AG04450 (cell line): ENCODE measurements around the gene IFFO2. TPM values are rescaled to one million over a fixed set of nuclear protein-coding genes. Genes with fewer than 3 reads are reported as not detected.
A peak's percentile ranks its signal among the peaks of the same experiment; 100 is the strongest.

Source experiments
- CTCF ChIA-PET: fragments of 300-600, 350-600 bp; formaldehyde crosslinking; extraction: SDS; loops from one replicate; lab custom pipeline; 2022; ENCODE audit warnings: antibody characterized with exemption, inconsistent platforms; lab: Charles Lee
- POLR2A ChIA-PET: fragments of 350-600 bp; formaldehyde crosslinking; extraction: SDS; loops from one replicate; lab custom pipeline; 2021; ENCODE audit warnings: antibody characterized with exemption, inconsistent platforms; lab: Yijun Ruan, JAX
- DNase-seq: peaks from one replicate; pipeline ENCODE4 v3.0.0-alpha.2; 2011; ENCODE audit warnings: low read depth, low spot score
- H3K27ac ChIP-seq: one replicate; pipeline ENCODE4 v1.5.1; 2012; ENCODE audit warnings: low read depth, low read length, control low read depth
- H3K27me3 ChIP-seq: one replicate; pipeline ENCODE4 v1.6.0; 2012; ENCODE audit warnings: low read length; ENCODE audit not compliant: control insufficient read depth, insufficient read depth
- H3K4me3 ChIP-seq: 2 replicates; pipeline ENCODE4 v1.5.1; 2011; ENCODE audit warnings: mild to moderate bottlenecking, low read depth, low read length, control low read depth
- H3K9me3 ChIP-seq: 2 replicates; pipeline ENCODE4 v1.5.1; 2012; ENCODE audit warnings: low read length; ENCODE audit not compliant: control insufficient read depth, insufficient read depth
- polyA plus RNA-seq: library from polyadenylated mRNA; depleted of rRNA; stranded (reverse); fragments of >200 nt; gene quantifications from 2 replicates; pipeline ENCODE4 v1.2.3, GENCODE V29; 2011
- TF ChIP-seq, protein P1 (sequence below): IDR thresholded peaks from 2 replicates; pipeline ENCODE4 v1.5.1; 2011; ENCODE audit warnings: low read depth, low read length, control low read depth, inconsistent platforms

Gene IFFO2
- polyA plus RNA-seq, 1 experiment = 6.8 TPM

GRCh38 chr1:18875107-18875795, 81.2 kb downstream of the IFFO2 start:
- H3K27ac ChIP-seq = no peak overlapping the region
- POLR2A ChIA-PET = no interaction called here
- TF ChIP-seq, protein P1, sequence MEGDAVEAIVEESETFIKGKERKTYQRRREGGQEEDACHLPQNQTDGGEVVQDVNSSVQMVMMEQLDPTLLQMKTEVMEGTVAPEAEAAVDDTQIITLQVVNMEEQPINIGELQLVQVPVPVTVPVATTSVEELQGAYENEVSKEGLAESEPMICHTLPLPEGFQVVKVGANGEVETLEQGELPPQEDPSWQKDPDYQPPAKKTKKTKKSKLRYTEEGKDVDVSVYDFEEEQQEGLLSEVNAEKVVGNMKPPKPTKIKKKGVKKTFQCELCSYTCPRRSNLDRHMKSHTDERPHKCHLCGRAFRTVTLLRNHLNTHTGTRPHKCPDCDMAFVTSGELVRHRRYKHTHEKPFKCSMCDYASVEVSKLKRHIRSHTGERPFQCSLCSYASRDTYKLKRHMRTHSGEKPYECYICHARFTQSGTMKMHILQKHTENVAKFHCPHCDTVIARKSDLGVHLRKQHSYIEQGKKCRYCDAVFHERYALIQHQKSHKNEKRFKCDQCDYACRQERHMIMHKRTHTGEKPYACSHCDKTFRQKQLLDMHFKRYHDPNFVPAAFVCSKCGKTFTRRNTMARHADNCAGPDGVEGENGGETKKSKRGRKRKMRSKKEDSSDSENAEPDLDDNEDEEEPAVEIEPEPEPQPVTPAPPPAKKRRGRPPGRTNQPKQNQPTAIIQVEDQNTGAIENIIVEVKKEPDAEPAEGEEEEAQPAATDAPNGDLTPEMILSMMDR = peak; percentile 87

GRCh38 chr1:18874600-18874999, 81.9 kb downstream of the IFFO2 start:
- ChIA-PET POLR2A (no interaction called here), CTCF (interaction anchor here (1.0 to 4.6 kb wide), 9 partner anchors 9 to 318 kb away, joined by 3 to 57 read pairs (median 5); no protein-coding TSS in a partner anchor)
- no peak for DNase-seq
- Histone ChIP-seq H3K9me3 (no peaks in the 10 kb centered on the region), H3K4me3 (no peak overlapping the region), H3K27me3 (peaks cover 4% of the 10 kb centered on the region), H3K27ac (no peak overlapping the region)
- TF ChIP-seq, protein P1 = no peak

More at GRCh38 chr1:18875107-18875795, 81.2 kb downstream of the IFFO2 start:
- no peaks in the 10 kb centered on the region for H3K9me3 ChIP-seq
- CTCF ChIA-PET = interaction anchor here (0.5 to 4.6 kb wide), 13 partner anchors 8 to 1866 kb away, joined by 3 to 57 read pairs (median 4); no protein-coding TSS in a partner anchor
- no peak overlapping the region for H3K4me3 ChIP-seq
- no peaks in the 10 kb centered on the region for H3K27me3 ChIP-seq
- peak; percentile 61 for DNase-seq

DNA sequence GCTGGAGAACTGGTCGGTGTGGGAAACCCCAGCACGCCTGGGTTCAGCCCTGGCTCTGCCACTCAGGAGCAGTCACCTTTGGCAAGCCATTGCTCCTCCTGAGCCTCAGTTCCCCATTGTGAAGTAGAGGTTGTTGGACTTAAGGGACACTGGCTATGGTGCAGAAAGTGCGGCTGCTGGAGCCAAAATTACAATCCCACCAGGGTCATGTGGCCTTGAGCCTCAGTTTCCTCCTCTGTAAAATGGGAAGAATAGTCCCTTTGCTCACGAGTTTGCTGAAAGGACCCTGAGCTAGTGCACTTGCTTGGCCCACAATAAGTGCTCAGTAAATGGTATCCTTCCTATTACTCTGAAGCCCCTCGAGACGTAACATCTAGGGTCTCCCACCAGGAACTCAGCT, 82.4 kb downstream of the IFFO2 start:
- peaks cover 4% of the 10 kb centered on the region for H3K27me3 ChIP-seq
- TF ChIP-seq, protein P1 = no peak
- no peaks in the 10 kb centered on the region for H3K9me3 ChIP-seq
- POLR2A ChIA-PET = no interaction called here
- H3K27ac ChIP-seq = no peak overlapping the region
- DNase-seq = no peak
- CTCF ChIA-PET = interaction anchor here (1.0 to 4.6 kb wide), 8 partner anchors 9 to 318 kb away, joined by 4 to 57 read pairs (median 6); no protein-coding TSS in a partner anchor
- H3K4me3 ChIP-seq = no peak overlapping the region

GRCh38 chr1:18872071-18872611, 84.3 kb downstream of the IFFO2 start:
- no peak for DNase-seq
- no peaks in the 10 kb centered on the region for H3K9me3 ChIP-seq
- POLR2A ChIA-PET = no interaction called here
- CTCF ChIA-PET = interaction anchor here (1.0 to 3.9 kb wide), 2 partner anchors 11 to 275 kb away, joined by 3 to 30 read pairs; no protein-coding TSS in a partner anchor
- no peak overlapping the region for H3K27ac ChIP-seq
- H3K4me3 ChIP-seq = no peak overlapping the region
- peaks cover 11% of the 10 kb centered on the region for H3K27me3 ChIP-seq
- TF ChIP-seq, protein P1 = no peak
